NCI-H1417 (cell line): ENCODE measurements around the gene COL1A2.

Source experiments
- DNase-seq, 3 experiments: peaks; one replicate each; lab custom pipeline; 2025; lab: John Stamatoyannopoulos, UW

The COL1A2 gene

DNA sequence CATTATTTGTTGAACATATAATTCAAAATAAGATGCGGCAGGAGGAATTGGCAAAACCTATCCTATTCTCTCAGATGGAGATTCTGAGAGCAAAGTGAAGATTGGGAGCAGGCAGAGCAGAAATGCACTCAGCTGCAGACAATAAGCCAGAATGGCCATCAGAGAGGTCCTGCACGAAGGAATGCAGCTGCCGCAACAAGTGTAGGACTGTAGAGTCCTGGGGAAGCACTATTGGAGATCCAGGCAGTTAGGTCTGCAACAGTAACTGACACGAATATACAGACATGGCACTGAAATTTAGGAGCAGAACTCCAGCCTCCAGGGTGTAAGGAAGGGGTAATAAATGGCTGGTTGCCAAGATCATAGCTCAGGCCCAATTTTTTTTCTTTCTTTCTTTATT lies 10.4 kb upstream of the COL1A2 start:
- no peak for DNase-seq

DNA sequence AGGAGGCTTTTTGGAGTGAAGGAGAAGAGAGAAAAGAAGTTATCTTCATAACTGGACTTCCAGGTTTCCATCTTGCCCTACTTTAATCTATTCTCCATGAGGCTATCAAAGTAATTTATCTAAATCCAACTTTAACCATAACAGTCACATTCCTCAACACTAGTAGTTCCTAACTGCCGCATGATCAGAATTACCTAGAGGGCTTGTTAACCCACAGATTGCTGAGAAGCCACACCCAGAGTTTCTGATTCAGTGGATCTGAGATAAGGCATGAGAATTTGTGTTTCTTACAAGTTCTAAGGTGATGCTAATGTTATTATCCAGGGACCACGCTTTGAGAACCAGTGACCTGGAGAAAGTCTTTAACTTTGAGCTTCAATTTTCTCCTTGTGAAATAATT lies 8.3 kb upstream of the COL1A2 start:
- no peak for DNase-seq

DNA sequence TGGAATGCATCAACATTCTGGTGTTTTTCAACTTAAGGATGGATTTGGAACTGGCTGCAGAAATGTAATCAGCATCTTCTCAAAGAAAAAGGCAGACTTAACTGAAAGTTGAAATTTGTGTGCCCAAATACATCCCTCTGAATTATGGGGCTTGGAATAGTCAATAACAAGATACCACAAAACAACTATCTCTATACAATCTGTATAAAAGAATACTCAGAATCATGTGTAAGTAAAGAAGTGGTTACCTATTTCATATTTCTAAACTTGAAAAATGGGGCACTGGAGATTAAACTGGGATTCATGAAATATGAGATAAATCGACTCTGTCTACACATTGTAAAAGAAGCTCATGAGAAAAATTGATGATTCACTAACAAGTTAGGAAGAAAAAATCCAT lies 6.2 kb upstream of the COL1A2 start:
- DNase-seq, result no peak

DNA sequence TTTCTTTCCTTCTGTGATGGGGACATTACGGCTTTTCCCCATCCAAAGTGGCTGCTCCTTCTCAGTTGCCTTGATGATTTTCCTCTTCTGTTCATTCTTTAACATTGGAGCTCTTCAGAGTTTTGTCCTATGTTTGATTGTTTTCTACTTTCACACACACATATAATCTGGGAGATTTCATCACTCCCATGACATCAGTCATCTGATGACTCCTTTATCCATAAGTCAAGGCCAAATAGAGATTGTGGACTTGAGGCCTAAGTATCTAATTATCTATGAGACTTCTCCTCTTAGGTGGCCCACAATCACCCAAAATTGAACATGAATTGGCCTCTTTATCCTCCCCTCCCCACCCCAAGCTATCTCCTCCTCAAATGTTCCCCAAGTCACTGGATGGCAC lies 5.3 kb upstream of the COL1A2 start:
- no peak for DNase-seq

DNA sequence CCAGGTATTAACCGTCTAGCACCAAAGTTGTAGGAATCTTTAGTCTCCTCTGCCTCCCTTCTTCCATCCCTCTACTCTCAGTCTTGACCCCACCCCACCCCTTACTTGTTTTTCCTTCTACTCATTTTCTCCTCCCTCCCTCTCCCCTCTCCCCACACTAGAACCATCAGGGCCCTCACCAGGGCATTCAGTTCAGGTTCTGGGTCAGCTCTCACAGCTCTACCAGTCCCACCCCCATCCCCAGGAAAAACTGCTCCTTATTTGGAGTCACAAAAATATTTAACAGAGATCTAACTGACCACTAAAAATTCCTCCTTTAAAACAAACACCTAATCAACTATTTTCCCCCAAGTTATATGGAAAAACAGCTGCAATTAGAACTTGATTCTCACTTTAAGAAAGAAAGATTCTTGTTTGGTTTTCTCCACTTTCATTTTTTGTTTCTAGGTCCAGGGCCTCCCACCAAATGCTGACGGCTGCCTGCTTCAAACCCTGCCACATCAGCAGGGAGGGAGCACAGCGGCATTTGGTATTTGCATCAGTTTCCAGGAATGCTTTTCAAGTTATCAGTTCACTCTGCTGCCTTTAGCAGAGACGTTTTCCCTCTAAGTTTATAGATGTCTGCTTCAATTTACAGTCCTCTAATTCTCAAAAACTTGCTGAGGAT lies 2.8 kb upstream of the COL1A2 start:
- DNase-seq, result no peak

DNA sequence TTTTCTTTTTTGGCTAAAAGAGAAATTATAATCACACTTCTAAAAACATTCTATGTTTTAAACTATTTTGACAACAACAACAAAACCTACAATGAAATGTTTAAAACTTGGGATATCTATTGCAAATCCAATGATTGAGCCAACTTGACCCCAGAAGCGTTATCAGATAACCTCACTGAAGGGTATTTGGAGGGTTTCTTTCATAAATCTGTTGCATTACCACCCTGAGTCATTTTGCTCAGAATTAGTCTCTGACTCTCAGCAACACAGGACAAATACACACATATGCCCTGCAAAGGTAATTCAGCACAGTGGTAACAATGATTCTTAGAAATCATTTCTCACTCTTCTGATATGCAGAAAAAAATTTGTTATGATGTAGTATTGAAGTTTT lies 2.3 kb upstream of the COL1A2 start:
- DNase-seq, result no peak

DNA sequence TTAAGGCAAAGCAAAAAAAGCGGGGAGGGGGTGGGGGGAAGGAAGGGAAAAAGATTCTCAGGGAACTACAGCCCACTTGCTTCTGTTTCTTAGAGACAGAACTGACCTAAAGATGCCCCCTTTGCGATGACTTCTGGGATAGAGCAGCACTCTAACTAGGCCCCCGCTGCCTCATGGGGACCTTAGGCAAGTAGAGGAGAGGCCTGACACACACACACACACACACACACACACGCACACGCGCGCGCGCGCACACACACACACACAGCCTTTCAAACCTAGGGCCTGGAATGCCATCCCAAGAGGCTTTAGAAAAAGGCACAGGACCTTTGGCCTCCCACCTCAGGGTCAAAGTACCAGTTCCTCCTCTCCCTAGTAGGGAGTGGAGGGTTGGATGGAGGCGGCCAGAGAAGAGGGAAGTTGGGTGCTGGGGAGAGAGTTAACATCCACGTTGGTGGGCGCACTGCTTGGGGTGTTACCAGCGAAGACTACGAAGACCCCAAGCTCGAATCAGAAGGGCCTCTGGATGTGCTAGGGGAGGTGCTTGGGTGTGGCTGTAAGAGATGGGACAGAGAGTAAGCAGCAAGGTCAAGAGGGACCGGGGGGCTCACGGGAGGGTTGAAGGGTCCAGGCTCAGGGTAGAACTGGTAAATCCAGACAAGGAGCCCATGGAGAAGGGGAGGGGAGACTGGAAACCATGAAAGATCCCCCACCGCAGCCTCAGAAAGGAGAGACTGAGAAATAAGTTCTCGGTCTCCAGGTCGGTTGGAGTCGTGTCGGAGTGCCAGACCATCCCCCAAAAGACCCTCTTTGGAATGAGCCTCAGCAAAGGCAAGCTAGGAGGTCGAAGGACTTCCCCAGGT lies 1.2 kb upstream of the COL1A2 start:
- DNase-seq, result no peak

DNA sequence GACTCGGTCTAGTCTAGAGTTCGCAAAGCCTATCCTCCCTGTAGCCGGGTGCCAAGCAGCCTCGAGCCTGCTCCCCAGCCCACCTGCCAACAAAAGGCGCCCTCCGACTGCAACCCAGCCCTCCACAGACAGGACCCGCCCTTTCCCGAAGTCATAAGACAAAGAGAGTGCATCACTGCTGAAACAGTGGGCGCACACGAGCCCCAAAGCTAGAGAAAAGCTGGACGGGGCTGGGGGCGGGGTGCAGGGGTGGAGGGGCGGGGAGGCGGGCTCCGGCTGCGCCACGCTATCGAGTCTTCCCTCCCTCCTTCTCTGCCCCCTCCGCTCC lies 622 bp upstream of the COL1A2 start:
- DNase-seq, result no peak

DNA sequence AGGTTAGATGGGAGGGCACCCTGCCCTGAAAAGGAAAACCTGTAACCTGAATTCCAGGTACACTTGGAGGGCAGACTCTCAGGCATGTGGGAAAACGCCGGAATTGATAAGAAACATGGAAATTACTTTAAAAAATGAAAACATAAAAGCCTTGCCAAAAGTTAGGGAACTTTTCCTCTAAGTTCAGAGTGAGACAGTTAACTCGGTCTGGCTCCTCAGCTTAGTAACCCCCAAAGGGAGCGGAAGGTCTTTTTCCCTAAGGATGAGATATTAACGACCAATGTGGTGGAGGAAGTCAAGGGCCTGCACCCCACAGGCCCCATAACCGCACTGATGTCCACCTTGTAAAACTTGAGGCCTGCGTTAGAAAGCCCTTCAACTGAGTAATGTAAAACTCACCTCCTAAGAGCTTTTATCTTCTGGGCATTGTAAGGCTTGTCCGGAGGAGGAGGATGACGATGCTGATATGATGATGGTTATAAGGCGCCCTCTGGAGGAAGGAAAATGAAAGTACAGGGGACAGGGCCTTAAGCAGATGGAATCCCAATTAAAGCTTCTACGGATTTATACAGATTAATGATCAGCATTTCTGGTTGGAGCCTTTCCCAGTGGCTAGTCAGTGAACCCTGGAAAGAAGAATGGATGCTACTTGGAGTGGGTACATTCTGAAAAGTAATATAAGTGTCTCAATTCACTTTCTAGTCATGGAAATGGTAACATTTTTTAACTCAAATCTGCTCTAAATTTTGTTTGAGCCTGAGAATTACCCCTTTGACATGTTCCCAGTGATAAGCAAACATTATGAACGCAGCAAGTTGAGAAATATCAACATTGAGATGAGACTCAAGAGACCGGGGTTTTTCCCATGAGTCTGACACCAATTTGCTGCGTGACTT lies 694 bp downstream of the COL1A2 start:
- DNase-seq, result peak; percentile 39 to 69 (median 53)

DNA sequence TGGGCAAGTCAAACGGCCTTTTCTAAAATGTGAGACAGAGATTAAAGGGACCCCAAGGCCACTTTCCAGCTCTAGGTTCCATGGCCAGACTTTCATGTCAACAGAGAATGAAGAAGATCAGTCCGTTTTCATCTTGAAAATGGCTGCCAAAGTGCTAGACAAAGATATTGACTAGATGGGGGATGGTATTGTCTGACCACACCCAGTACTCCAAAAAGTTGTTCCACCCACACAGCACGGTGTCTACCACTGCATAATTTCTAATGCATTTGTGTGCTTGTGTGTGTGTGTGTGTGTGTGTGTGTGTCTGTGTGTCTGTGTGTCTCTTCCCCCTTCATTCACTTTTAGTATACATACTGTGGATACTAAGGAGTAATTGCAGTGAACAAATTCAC lies 1.3 kb downstream of the COL1A2 start:
- DNase-seq, result peak in 1 of 3 experiments; percentile 36

DNA sequence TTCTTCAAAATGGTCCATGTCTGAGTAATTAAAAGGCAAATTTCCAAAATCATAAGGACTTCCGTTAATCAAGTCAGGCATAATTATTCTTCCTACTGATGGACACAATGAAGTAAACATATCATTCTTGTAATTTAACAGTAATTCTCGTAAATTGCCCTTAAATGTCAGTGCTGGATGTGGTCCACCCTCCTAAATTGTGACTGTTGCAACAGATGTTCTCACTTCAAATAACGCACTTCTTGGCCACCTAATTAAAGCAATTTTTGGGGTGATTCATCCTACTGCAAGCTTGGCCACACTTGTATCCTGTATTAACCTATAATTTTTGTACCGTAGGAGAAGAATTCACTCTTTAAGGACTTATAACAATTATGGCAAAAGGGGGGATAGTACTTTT lies 1.9 kb downstream of the COL1A2 start:
- peak in 1 of 3 experiments; percentile 40 for DNase-seq

DNA sequence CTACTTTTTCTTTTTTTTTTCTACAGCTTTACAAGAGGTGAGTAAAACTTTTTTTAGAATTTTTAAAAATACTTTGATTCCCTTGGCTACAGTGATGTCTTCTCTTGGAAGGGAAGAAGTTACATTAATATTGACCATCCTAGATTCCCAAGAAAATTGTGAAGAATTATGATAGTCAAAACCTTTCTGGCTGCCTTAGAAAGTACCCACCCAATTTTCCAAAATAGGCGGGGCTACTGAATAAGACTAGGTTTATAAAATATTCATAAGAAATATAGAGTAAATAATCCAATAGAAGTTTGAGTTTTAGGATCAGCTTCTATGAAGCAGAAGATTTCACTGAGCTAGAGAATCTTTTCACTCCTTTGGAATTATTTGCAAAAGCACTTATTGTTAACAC lies 3.0 kb downstream of the COL1A2 start:
- DNase-seq, result no peak

DNA sequence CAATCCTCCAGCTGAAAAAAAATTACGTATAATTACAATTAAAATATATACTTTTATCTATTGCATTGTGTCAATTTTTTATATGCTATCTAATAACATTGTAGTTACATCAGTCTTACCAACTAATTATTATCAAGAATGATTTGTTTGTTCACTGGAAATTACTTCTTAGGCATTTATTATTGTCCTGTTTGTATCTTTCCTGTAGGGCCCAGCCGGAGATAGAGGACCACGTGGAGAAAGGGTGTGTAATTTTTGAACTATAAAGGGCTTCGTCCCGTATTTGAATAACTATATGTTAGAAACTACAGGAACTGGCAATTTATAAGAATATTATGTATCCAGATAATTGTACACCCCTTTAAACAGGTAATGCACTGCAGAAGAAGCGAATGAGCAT lies 4.1 kb downstream of the COL1A2 start:
- DNase-seq, result no peak

DNA sequence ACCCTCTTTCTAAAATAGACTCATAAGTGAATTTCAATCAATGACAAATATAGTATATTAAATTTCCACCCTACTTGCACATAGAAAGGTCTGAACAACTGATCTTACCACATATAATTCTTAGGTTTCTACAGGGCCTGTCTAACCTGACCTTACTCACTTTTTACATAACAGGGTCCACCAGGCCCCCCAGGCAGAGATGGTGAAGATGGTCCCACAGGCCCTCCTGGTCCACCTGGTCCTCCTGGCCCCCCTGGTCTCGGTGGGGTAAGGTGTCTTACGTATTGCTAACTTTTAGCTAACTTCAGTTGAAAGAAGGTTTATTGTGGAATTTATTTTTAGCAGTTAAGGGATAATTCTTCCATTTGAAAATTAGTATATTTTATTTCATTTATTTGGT lies 5.3 kb downstream of the COL1A2 start:
- DNase-seq, result no peak

DNA sequence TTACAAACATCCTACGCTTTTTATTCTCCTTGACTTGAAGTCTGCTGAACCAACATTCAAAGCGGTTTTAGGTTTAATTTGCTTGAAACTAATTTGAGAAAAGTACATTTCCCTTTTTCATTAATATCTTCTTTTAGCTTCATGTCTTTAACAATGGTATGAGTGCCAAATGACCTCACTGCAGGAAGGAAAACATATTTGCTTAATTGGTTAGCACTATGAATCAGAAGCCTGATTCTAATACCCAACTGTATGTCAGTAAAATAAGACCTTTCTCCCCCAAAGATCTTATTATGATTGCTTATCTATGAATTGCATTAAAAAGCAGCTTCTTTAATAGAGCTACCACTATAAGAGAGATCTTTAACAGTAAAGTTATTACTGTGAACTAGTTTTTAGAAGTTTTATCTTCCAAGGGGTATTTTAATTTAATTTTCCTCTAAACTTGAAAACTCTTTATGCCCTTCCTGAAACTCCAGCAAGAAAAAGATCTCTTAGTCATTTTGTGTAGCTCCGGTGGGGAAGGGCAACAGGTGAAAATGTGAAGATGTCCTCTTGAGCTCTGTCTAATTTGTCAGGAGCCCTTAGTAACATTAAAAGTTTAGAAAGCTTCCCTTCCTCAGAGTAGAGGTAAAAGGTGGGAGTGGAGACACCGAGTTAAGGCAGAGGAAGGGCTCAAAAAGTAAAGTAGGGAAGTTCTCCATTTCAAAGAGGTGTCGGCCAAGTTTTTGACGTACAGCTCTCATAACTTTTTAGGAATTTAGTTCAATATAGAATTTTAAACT lies 6.1 kb downstream of the COL1A2 start:
- DNase-seq, result peak in 1 of 3 experiments; percentile 13

DNA sequence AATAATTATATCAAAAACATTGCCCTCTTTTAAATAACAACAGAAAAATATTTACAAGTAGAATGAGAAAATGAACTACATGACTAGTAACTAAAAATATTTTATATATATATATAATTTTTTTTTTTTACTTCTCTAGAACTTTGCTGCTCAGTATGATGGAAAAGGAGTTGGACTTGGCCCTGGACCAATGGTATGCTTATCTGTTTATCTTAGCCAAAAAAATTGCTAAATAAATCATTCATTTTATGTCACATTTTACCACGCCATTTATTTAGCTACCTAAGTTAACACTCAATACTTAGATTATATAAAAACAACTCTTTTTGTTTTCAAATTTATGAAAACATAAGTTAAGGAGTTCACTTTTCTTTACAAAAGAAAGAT lies 6.7 kb downstream of the COL1A2 start:
- DNase-seq, result no peak

DNA sequence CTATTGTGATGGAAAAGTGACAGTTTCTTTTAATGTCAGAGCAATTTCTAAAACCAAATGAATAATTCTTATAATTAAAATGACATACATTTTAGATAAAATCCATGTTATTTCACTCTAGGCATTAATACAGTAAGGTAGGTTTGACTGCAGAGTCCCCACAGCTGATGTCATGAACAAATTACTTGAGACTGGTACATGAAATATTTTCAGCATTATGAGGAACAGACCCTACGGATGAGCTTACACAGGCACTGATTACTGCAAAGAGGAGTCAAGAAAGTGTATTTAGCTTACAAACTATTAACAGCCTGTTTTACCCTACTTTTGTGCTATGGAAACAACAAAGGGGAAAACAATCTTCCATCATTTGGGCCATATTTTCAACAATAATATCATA lies 8.9 kb downstream of the COL1A2 start:
- no peak for DNase-seq

DNA sequence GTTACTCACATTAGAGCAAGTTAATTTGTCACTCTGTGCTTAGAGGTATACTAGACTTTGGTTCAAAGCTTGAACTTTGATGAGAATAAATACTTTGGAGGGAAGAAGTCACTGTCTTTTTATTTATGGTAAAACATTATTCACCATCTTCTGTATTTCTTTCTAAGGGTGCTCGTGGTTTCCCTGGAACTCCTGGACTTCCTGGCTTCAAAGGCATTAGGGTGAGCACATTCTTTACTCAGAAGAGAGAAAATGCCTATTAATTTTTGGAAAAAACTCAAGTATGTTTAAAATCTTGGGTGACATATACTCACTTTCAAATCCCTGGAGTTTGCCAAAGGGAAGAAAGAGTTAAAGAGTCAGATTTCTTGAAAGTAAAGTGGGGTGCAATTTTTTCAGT lies 10.8 kb downstream of the COL1A2 start:
- no peak for DNase-seq

DNA sequence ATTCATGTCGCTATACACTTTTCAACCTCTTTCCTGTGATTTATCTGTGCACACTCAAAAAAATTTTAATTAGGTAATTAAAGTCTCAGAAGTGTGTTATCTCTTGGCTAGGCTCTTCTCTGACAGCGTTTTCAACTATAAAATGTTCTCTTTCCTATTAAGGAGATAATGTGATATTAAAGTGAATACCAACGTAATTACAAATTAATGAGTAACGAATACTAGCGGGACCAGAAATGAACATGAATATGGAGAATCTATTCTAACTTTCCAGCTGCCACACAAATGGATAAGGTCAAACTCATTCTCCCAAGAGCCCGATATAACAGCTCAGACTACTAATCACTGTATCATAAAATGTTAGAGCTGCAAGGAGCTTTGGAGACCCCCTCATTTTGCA lies 12.0 kb downstream of the COL1A2 start:
- peak in 1 of 3 experiments; percentile 26 for DNase-seq

DNA sequence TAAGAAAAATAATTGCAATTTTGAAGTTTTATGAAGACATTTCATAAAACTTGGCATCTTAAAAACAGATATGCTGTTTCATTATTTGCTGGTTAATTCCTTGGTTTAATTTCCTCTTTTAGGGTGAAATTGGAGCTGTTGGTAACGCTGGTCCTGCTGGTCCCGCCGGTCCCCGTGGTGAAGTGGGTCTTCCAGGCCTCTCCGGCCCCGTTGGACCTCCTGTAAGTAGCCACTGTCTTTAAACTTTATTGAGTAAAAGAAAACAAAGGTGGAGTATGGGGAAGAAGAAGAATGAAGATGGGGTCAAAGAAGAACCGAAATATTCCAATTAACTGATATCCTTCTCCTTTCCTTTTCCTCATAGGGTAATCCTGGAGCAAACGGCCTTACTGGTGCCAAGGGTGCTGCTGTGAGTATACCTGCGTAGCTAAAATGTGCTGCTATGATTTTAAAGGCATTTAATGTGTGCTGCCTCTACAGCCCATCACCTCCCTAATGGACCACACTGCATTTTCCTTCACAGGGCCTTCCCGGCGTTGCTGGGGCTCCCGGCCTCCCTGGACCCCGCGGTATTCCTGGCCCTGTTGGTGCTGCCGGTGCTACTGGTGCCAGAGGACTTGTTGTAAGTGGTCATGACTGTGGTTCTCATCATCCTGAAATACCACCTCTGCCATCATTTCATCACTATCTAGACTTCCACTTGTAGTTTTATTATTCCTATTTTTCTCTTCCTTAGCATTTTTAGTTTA lies 14.7 kb downstream of the COL1A2 start:
- DNase-seq, result no peak
